Measurements from ENCODE around the gene GOLM1. TPM values are rescaled to one million over a fixed set of nuclear protein-coding genes. Genes with fewer than 3 reads are reported as not detected.
"Not testable (repeated sequence)": the region's sequence is repeated elsewhere in the genome, so short reads cannot be mapped to it uniquely, and the experiment has no call there.

GOLM1 gene
- polyA plus RNA-seq, 3 donors = 165 to 175 (median 168) TPM

DNA sequence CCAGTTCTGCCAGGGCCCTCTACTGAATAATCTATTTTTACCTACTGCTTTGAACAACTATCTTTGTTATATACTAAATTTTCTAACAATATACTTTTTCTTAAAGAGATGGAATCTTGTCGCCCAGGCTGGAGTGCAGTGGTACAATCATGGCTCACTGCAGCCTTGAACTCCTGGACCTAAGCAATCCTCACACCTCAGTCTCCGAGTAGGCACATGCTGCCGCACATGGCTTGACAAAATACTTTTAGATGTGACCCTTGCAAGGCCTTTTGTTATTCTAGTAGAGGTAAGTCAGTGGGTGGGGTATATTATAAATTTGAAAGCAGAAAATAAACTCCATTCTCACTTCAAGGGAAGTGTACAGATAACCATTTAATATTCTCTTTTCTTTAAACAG is 7.9 kb downstream of the GOLM1 start:
- no peak for DNase-seq (ENCODE audit: low read depth in 3 of 3, low spot score in 2 of 3)

DNA sequence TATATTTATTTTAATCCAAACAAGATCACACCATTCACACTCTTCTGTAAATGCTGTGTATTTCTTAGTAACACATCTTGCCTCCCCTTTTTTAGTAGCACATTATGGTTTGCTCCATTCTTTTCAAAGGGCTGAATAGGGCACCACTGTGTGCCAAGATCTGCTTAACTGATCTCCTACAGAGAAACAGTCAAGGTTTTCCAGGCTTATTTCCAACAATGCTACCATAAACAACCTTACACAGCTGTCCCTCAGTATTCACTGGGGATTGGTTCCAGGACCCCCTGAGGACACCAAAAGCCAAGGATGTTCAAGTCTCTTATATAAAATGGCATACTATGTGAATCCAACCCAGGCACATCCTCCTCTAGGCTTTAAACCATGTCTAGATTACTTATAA is 16.5 kb downstream of the GOLM1 start:
- no peak for DNase-seq (ENCODE audit: low read depth in 3 of 3, low spot score in 2 of 3)

DNA sequence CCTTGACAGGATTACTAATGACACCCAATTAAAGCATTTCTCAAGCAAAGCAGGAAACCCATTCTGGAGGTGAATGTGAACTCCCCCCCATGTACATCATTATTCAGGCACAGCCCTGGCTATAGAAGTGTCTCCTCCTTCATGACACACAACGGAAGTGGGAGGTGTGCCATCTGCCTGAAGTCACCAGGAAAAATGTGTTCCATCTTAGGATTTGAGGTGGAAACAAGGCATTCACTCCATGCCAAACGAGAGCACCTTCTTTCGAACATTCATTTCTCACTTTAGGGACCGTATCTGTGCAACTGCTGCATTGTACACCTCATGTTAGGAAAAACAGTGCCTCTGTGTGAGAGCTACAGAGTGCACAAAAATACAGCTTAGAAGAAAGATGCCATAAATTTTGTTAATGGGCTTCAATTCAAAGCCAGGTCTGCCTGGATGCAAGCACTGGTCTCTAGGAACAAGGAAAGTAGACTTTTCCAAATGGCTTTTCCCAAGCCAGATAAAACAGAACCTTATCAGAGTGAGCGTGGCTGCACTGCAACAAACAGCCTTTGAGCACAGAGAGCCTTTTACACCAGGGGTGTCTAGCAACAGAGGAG is 19.4 kb downstream of the GOLM1 start:
- peak in 1 of 3 donors; percentile 67 for DNase-seq (ENCODE audit: low read depth in 3 of 3, low spot score in 2 of 3)

DNA sequence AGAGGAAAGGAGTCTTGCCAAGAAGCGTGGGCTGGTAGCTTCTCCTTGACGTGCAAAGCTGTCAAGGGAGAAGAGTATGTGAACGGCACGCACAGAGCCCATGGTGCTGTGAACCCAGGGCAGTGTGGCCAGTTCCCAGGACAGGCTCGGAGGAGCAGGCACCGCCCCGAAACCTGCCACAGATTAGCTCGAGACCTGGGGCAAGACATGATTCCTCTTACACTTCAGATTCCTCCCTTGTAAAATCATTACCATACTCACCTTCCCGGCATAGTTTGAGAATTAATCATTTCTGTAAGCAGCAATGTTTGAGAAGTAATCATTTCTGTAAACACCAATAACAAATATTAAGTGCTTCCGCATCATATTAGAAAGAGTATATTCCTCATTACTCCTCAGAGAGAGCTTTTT is 19.9 kb downstream of the GOLM1 start:
- no peak for DNase-seq (ENCODE audit: low read depth in 3 of 3, low spot score in 2 of 3)

DNA sequence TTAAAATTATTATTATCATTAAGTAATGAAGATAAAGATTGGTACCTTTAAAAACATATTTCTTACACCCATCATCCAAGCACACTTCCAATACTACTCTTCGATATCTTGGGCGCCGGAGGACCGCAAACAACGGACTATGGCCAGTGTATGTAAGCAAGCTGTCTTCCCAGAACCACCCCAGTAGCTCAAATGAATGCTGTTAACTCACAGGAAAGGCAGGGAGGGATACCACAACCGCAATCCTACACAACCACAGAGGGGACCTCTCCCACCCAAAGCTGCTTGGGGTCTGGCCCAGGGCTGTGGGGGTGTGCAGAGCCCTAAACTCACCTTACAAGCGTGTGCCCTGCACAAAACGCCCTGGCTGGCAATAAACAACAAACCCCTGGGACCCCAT is 20.6 kb downstream of the GOLM1 start:
- no peak for DNase-seq (ENCODE audit: low read depth in 3 of 3, low spot score in 2 of 3)

DNA sequence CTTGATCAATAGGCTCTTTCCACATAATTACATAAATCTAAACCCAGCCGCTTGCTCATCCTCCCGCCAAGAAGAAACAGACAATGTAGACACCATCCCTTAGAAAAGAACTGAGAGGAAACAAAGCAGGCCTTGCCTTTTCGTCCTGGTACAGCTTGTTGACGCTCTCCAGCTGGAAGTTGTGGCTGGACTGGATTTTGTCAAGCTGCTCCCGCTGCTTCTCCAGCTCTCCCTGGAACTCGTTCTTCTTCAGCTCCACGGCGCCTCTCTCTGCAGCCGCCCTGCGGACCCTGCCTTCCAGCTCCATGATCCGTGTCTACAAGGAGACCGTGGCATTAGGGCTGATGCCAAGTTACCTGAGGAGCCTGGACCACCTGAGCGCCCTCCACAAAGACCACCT is 22.1 kb downstream of the GOLM1 start:
- DNase-seq (ENCODE audit: low read depth in 3 of 3, low spot score in 2 of 3) = no peak

DNA sequence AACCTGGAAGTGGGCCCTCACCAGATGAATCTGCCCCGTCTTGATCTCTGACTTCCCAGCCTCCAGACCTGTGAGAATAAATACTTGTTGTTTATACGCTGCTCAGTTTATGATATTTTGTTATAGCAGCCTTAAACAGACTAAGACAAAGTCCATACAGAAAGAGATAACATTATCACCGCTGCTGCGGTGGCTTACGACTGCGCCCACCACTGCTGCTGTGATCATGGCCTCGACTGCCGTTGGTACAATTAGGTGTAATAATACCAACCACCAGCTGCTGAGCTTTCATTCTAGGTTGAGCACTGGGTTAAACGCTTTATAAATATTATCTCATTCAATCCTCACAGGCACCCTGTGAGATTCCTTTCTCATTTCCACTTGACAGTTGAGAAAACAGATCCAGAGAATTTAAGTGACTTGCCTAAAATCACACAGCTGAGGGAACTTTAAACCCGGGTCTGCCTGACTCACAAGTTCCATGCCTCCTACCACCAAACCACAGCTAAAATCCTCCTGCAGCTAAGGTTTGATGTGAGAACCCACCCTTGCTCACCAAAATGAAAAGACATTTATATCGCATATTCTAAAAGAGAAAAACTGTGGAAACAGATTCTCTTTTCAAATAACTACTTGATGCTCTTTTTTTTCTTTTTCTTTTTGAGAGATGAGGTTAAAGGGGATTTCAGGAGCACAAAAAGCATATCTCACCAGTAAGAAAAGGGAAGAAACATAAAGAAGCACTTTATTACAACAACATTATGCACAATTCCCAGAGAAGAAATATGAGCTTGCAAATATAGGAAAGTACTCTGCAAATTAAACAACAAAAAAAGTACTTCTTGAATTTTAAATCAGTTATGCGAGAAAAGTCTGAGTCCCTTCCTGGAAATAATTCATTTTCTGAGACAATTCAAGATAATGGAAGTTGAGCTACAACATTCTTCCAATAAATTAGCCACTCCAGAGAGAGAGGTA is 23.9 kb downstream of the GOLM1 start:
- no peak for DNase-seq (ENCODE audit: low read depth in 3 of 3, low spot score in 2 of 3)

DNA sequence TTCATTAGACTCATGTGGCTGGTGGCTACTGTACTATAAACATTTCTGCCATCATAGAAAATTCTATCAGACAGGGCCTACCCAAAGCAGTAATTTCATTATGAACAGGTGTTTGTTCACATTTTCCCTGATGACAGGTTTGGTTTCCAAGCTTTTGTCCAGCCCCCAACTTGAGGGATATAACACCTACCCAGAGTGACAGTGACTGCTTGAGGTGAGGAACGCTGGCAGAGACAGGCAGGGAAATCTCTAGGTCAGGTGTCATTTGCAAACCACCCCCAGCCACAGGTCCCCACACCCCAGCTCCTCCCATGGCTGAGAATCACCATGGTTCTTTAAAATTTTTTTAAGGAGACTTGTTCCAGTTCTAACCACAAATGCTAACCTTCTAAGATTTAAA is 25.5 kb downstream of the GOLM1 start:
- DNase-seq (ENCODE audit: low read depth in 3 of 3, low spot score in 2 of 3) = no peak

DNA sequence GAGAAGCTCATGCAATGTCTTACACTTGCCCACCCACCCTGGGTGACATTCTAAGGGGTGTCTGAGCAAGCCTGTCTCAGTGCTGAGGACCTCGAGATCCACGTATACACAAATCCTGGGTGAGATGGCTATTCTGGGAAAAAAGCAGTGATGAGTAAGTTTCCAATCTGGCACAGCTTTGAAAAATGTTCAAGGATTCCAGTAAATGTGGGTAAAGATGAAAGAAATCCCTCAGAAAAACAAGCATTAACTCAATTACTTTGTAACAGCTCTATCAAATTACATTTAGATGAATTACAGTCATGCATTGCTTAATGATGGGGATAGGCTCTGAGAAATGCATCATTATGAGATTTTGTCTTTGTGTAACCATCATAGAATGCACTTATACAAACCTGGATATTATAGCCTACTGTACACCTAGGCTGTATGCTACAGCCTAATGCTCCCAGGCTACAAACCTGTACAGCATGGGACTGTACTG is 26.9 kb downstream of the GOLM1 start:
- DNase-seq (ENCODE audit: low read depth in 3 of 3, low spot score in 2 of 3) = no peak

DNA sequence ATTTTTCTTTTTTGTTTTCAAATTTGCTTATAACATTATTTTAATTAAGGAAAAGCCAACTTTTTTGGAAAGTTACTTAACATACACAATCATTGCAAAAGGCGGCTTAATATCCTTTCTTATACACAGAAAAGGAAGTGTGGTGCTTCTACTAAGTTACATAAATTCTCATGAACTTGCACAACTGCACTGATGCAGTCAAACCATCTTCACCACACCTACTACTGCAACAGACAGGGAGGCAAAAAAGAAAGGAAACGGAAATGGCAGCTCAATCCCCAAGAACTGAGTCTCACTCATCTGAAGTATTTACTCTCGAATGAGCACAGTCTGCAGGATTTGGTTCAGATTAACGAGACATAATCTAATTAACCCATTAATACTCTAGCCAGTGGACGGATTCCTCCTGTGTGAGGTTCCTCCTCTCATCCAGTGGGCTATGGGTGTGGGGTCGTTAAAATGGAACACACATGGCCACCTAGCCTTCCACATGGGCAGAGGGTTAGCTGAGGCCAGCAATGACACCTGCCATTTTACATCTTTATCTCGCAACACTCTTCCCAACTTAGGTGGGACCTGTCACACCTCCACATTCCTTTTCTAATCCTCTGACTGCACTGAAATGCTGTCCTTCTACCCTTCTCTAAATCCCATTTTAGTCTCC is 30.0 kb downstream of the GOLM1 start:
- no peak for DNase-seq (ENCODE audit: low read depth in 3 of 3, low spot score in 2 of 3)

DNA sequence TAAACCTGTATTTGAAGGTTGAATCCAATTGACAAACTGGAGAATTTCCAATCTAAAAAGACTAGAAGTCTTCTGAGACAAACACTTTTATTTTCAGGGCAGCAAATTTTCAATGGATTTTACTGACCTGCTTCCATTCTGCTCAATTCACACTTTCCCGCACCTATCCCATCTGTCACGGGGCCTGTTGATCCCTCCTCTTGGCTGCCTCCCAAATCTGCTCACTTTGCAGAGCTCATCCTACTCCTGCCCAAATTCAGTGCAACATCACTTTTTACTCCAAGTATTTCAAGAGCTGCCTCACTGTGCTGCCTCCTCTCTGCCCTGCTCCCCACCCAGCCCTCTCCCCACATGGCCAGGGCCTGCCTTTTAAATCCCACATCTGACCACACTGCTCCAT is 35.1 kb downstream of the GOLM1 start:
- no peak for DNase-seq (ENCODE audit: low read depth in 3 of 3, low spot score in 2 of 3)

DNA sequence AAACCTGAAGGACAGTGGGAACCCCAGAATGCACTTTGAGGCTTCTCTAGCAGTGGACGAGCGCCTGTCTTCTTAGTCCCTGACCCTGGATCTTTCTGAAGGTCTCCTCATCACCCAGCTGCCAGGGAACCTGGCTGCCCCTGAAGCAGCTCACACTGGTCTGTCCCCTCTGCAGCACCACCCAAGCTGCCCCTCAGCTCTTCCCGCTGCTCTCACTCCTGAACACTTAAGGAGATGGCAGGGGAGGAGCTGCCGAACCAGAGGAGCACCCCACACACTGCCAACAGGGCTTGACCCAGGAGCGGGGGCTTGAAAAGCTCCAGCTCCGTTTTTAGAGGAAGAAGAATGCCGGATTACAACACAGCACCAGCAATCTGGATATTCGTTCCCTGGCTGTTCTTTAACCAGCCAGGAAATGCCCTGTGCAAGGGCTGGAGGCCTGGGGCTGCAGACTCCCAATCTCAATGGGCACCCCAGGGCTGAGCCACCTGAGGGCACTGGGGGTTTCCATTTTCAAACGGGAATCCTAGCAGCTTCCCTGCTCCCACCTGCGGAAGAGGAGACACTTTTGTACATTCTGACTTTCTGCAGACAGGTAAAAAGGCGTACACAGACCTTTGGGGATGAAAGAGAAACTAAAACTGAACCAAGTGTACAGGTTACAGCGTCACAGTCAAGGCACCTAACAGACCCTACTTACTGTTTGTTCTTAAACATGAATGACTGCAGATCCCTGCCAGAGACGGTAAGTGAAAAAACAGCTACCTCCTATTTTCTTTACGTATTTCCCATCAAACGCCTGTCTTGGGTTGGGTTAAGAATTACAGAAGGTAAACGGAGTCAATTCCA is 36.3 kb downstream of the GOLM1 start:
- no peak for DNase-seq (ENCODE audit: low read depth in 3 of 3, low spot score in 2 of 3)

DNA sequence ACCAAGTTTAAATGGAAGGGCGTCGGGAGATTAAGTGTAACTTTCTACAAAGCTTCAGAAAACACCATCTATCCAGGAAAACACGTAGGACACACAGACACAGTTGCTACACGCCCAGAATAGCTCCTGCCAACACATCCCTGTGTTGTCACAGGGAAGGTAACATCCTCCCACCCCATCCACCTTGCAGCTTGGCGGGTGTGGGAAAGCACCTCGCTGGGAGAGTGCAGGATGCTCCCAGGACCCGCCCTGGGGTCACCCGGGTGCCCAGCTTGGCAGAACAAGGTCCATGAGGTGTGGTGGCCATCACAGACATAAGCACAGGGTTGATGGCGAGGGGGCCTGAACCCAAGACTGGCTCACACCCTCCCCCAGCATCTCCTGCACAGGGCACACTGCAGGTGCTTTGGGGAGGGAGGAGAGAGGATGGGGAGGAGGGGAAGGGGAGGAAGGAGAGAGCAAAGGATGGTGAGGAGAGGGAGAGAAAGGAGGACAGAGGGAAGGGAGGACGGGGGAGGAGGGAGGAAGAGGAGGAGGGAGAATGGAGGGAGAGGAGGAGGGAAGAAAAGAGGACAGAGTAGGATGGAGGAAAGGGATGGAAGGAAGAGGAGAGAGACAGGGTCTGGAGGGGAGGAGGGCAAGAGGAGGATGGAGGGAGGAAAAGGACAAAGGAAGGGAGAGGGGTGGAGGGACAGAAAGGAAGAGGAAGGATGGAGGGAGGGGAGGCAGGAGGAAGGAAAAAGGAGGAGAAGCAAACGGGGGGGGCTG is 37.2 kb downstream of the GOLM1 start:
- no peak for DNase-seq (ENCODE audit: low read depth in 3 of 3, low spot score in 2 of 3)

DNA sequence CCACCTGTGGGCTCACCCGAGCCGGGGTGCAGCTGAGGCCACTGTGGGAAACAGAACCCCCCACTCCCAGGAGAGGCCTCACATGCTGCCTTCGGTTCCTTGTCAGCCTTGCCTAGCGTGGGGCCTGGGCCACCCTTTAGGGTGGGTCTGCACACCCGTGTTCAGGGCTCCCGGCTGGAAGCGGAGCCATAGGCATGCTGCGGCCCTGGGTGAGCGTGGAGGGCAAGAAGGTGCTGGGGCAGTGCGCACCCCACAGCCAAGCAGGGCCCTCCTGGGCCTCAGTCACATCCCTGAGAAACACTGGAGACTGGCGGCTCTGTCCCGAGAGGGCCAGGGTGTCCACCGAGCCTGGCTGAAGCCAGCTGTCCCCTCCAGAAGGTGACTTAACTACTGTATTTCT is 41.9 kb downstream of the GOLM1 start:
- no peak for DNase-seq (ENCODE audit: low read depth in 3 of 3, low spot score in 2 of 3)

DNA sequence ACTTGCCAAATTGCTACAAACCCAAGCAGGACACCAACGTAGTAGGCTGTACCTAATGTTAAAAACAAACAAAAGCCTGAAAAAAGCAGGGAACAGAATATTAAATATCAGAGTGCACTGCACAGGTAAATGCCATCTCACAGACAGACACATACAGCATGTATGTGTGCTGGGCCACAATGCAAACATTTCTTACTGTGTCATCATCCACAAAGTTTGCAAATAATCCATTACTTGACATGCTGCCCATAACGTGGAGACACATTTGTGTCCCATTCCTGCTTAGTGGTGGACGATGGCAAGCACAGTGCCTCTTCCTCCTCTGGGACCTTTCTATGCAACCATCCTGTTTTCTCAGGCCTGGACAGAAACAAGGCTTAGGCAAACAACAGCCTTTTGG is 44.7 kb downstream of the GOLM1 start:
- no peak for DNase-seq (ENCODE audit: low read depth in 3 of 3, low spot score in 2 of 3)

DNA sequence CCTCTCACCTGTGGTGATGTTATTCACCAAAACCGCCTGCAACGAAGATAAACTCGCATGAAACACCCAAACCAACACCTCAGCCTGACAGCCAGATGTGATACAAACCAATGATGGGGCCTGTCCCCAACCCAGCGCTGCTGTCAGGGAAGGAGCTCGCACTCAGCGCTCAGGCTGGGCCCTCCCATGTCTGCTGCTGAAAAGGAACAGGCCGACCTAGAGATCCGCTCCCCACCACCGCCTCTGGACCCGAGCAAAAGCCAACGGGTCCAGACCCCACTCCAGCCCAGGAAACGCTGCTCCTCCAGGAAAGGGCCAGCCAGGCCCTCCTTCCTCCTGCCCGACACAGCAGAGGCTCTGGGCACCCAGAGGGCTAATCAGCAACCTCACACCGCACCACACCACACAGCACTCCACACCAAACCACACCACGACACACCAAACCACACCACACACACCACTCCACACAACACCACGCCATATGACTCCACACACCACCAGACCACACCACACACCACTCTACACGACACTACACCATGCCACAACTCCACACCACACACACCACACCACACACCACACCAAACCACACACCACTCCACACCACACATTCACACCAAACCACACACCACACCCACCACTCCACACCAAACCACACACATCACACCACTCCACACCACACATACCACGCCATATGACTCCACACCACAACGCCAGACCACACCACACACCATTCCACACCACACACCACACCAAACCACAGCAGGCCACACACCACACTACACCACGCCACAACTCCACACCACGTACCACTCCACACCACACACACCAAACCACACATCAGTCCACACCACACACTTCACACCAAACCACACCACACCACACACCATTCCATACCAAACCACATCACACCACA is 46.5 kb downstream of the GOLM1 start:
- DNase-seq (ENCODE audit: low read depth in 3 of 3, low spot score in 2 of 3) = no peak

DNA sequence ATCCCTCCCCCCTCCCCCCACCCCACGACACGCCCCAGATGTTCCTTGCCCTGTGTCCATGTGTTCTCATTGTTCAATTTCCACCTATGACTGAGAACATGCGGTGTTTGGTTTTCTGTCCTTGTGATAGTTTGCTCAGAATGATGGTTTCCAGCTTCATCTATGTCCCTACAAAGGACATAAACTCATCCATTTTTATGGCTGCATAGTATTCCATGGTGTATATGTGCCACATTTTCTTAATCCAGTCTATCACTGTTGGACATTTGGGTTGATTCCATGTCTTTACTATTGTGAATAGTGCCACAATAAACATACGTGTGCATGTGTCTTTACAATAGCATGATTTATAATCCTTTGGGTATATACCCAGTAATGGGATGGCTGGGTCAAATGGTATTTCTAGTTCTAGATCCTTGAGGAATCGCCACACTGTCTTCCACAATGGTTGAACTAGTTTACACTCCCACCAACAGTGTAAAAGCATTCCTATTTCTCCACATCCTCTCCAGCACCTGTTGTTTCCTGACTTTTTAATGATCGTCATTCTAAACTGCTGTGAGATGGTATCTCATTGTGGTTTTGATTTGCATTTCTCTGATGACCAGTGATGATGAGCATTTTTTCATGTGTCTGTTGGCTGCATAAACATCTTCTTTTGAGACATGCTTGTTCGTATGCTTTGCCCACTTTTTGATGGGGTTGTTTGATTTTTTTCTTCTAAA is 51.2 kb downstream of the GOLM1 start:
- not testable (repeated sequence) for DNase-seq (ENCODE audit: low read depth in 3 of 3, low spot score in 2 of 3)

DNA sequence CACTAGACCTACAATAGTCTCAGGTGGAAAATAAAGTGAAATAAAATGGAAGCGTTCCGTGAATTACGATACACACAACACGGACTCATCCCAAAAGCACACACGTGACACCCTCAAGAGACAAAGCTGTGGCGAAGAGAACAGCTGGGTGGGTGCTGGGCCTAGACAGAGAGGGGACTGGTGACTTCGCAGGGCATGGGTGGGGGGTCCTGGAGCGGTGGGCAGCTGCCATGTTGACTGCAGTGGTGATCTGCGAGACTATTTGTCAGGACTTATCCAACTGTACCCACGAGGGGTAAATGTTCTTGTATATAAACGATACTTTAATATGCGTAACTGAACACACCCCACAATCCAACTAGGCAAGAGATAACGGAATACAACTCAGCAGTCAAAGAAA is 52.0 kb downstream of the GOLM1 start:
- no peak for DNase-seq (ENCODE audit: low read depth in 3 of 3, low spot score in 2 of 3)
